HUES48 (cell line): ENCODE data around the gene TSPAN5.

Experiments
- H3K27ac ChIP-seq: one replicate; pipeline ENCODE4 v1.7.0; 2013; ENCODE audit warnings: low read depth, low read length, inconsistent platforms
- H3K27me3 ChIP-seq: 2 replicates; pipeline ENCODE4 v1.6.1; 2013; ENCODE audit warnings: mild to moderate bottlenecking, low read length; ENCODE audit not compliant: control insufficient read depth, insufficient read depth
- H3K36me3 ChIP-seq: 2 replicates; pipeline ENCODE4 v1.6.1; 2013; ENCODE audit warnings: low read length; ENCODE audit not compliant: control insufficient read depth, insufficient read depth
- H3K4me1 ChIP-seq: 2 replicates; pipeline ENCODE4 v1.6.1; 2013; ENCODE audit warnings: mild to moderate bottlenecking, low read length; ENCODE audit not compliant: control insufficient read depth, insufficient read depth
- H3K4me3 ChIP-seq: 2 replicates; pipeline ENCODE4 v1.5.1; 2013; ENCODE audit warnings: mild to moderate bottlenecking, low read depth, low read length
- H3K9ac ChIP-seq: 2 replicates; pipeline ENCODE4 v1.6.1; 2013; ENCODE audit warnings: mild to moderate bottlenecking, low read depth, low read length, moderate library complexity
- H3K9me3 ChIP-seq: 2 replicates; pipeline ENCODE4 v1.6.1; 2013; ENCODE audit warnings: low read length; ENCODE audit not compliant: control insufficient read depth, insufficient read depth

Gene TSPAN5

GRCh38 chr4:98514741-98515469 lies 143.5 kb downstream of the TSPAN5 start:
- H3K4me1 ChIP-seq = peaks cover 23% of the 10 kb centered on the region
- no peak overlapping the region for H3K9ac ChIP-seq
- H3K36me3 ChIP-seq = no peaks in the 10 kb centered on the region
- no peaks in the 10 kb centered on the region for H3K27me3 ChIP-seq
- H3K4me3 ChIP-seq = no peak overlapping the region
- H3K9me3 ChIP-seq = no peaks in the 10 kb centered on the region
- H3K27ac ChIP-seq = no peak overlapping the region

- Histone ChIP-seq H3K4me3 (no peak overlapping the region), H3K9me3 (no peaks in the 10 kb centered on the region), H3K4me1 (peaks cover 15% of the 10 kb centered on the region), H3K27ac (no peak overlapping the region), H3K9ac (no peak overlapping the region), H3K27me3 (no peaks in the 10 kb centered on the region), H3K36me3 (no peaks in the 10 kb centered on the region)
Measured at GRCh38 chr4:98512918-98513317, 145.5 kb downstream of the TSPAN5 start.

GRCh38 chr4:98510757-98511517 lies 147.5 kb downstream of the TSPAN5 start:
- Histone ChIP-seq H3K4me3 (no peak overlapping the region), H3K36me3 (no peaks in the 10 kb centered on the region), H3K9ac (no peak overlapping the region), H3K27ac (no peak overlapping the region), H3K27me3 (no peaks in the 10 kb centered on the region), H3K9me3 (no peaks in the 10 kb centered on the region), H3K4me1 (peaks cover 20% of the 10 kb centered on the region)

- no peaks in the 10 kb centered on the region for H3K27me3 ChIP-seq
- no peaks in the 10 kb centered on the region for H3K36me3 ChIP-seq
- H3K27ac ChIP-seq = no peak overlapping the region
- H3K9me3 ChIP-seq = no peaks in the 10 kb centered on the region
- H3K4me3 ChIP-seq = no peak overlapping the region
- H3K4me1 ChIP-seq = peaks cover 19% of the 10 kb centered on the region
- H3K9ac ChIP-seq = no peak overlapping the region
Measured at GRCh38 chr4:98510340-98510739, 148.1 kb downstream of the TSPAN5 start.

GRCh38 chr4:98509721-98510120 lies 148.7 kb downstream of the TSPAN5 start:
- H3K27ac ChIP-seq = no peak overlapping the region
- no peaks in the 10 kb centered on the region for H3K9me3 ChIP-seq
- no peaks in the 10 kb centered on the region for H3K27me3 ChIP-seq
- peaks cover 13% of the 10 kb centered on the region for H3K4me1 ChIP-seq
- no peaks in the 10 kb centered on the region for H3K36me3 ChIP-seq
- no peak overlapping the region for H3K9ac ChIP-seq
- H3K4me3 ChIP-seq = no peak overlapping the region

GRCh38 chr4:98508829-98509598 lies 149.4 kb downstream of the TSPAN5 start:
- Histone ChIP-seq H3K27me3 (no peaks in the 10 kb centered on the region), H3K4me3 (no peak overlapping the region), H3K27ac (no peak overlapping the region), H3K4me1 (peaks cover 8% of the 10 kb centered on the region), H3K9me3 (no peaks in the 10 kb centered on the region), H3K36me3 (no peaks in the 10 kb centered on the region), H3K9ac (no peak overlapping the region)

GRCh38 chr4:98508248-98508647 lies 150.2 kb downstream of the TSPAN5 start:
- H3K27ac ChIP-seq = no peak overlapping the region
- peaks cover 8% of the 10 kb centered on the region for H3K4me1 ChIP-seq
- no peak overlapping the region for H3K9ac ChIP-seq
- no peaks in the 10 kb centered on the region for H3K27me3 ChIP-seq
- H3K36me3 ChIP-seq = no peaks in the 10 kb centered on the region
- H3K9me3 ChIP-seq = no peaks in the 10 kb centered on the region
- no peak overlapping the region for H3K4me3 ChIP-seq

GRCh38 chr4:98507299-98507698 lies 151.1 kb downstream of the TSPAN5 start:
- no peak overlapping the region for H3K4me3 ChIP-seq
- H3K9me3 ChIP-seq = no peaks in the 10 kb centered on the region
- H3K4me1 ChIP-seq = peaks cover 8% of the 10 kb centered on the region
- H3K36me3 ChIP-seq = no peaks in the 10 kb centered on the region
- H3K27me3 ChIP-seq = no peaks in the 10 kb centered on the region
- H3K9ac ChIP-seq = no peak overlapping the region
- H3K27ac ChIP-seq = no peak overlapping the region

- no peaks in the 10 kb centered on the region for H3K36me3 ChIP-seq
- H3K4me3 ChIP-seq = no peak overlapping the region
- peak overlapping the region; percentile 0 for H3K27ac ChIP-seq
- no peaks in the 10 kb centered on the region for H3K27me3 ChIP-seq
- peaks cover 8% of the 10 kb centered on the region for H3K4me1 ChIP-seq
- no peaks in the 10 kb centered on the region for H3K9me3 ChIP-seq
- no peak overlapping the region for H3K9ac ChIP-seq
Measured at GRCh38 chr4:98506462-98507132, 151.8 kb downstream of the TSPAN5 start.

GRCh38 chr4:98505992-98506391 lies 152.4 kb downstream of the TSPAN5 start:
- no peak overlapping the region for H3K4me3 ChIP-seq
- H3K4me1 ChIP-seq = peaks cover 8% of the 10 kb centered on the region
- H3K27me3 ChIP-seq = no peaks in the 10 kb centered on the region
- H3K9me3 ChIP-seq = no peaks in the 10 kb centered on the region
- no peak overlapping the region for H3K9ac ChIP-seq
- no peak overlapping the region for H3K27ac ChIP-seq
- no peaks in the 10 kb centered on the region for H3K36me3 ChIP-seq
